A549 (cell line): Measurements from ENCODE around the gene PAFAH2. TPM values are rescaled to one million over a fixed set of nuclear protein-coding genes. Genes with fewer than 3 reads are reported as not detected.

Experiments
- ATAC-seq, 2 experiments: fragments of 200-7000 bp in 1 of 2; fragments of >200 bp in 1 of 2; cut with Nextera tagmentation in 1 of 2; cut with Tn5 transposase in 1 of 2; 3 replicates each; pipeline versions ENCODE4 v1.8.0 to v1.9.1; 2018 to 2020; ENCODE audit warnings: mild to moderate bottlenecking in 1 of 2, moderate library complexity in 1 of 2
- CTCF ChIA-PET: fragments of 300-600 bp; sonication (Branson Sonifier 250); formaldehyde crosslinking; extraction: SDS; loops from one replicate; lab custom pipeline; 2021; ENCODE audit warnings: antibody characterized with exemption, inconsistent platforms; lab: Yijun Ruan, JAX
- POLR2A ChIA-PET: fragments of 350-600 bp; formaldehyde crosslinking; extraction: SDS; loops from one replicate; lab custom pipeline; 2021; ENCODE audit warnings: antibody characterized with exemption, inconsistent platforms; lab: Yijun Ruan, JAX
- DNase-seq, 2 experiments: peaks; one replicate each; pipeline versions ENCODE4 v3.0.0 to v3.0.0-alpha.2; 2011 to 2016; ENCODE audit warnings: low read depth in 1 of 2, low spot score in 1 of 2
- FAIRE-seq: peaks from 2 replicates; lab custom pipeline; 2011; peaks lifted over from hg19 to GRCh38; lab: Jason Lieb, UNC
- H3K27ac ChIP-seq, 2 experiments: fragments of >200 bp; sonication (Bioruptor Twin); formaldehyde crosslinking; 3 replicates each; pipeline ENCODE4 v1.5.1; 2016 to 2017
- H3K4me1 ChIP-seq: fragments of >200 bp; sonication (Bioruptor Twin); formaldehyde crosslinking; 3 replicates; pipeline ENCODE4 v1.6.1; 2016
- H3K4me2 ChIP-seq: fragments of >200 bp; sonication (Bioruptor Twin); formaldehyde crosslinking; 3 replicates; pipeline ENCODE4 v1.6.1; 2016
- H3K4me3 ChIP-seq: fragments of >200 bp; sonication (Bioruptor Twin); formaldehyde crosslinking; 3 replicates; pipeline ENCODE4 v1.5.1; 2016
- H3K9me3 ChIP-seq: fragments of >200 bp; sonication (Bioruptor Twin); formaldehyde crosslinking; 3 replicates; pipeline ENCODE4 v1.6.1; 2016
- ATOH8 ChIP-seq: fragments of 250-450 bp; sonication (Bioruptor Pico); IDR thresholded peaks from 2 replicates; pipeline ENCODE4 v1.5.0; 2020; ENCODE audit warnings: low read depth, mild to moderate bottlenecking, moderate library complexity
- CBX8 ChIP-seq: fragments of 200-600 bp; sonication (generic); IDR thresholded peaks from 2 replicates; pipeline ENCODE4 v1.6.1; 2016
- CTCF ChIP-seq: fragments of >200 bp; sonication (Bioruptor Twin); formaldehyde crosslinking; IDR thresholded peaks from 3 replicates; pipeline ENCODE4 v1.5.1; 2016
- EHMT2 ChIP-seq: fragments of 200-600 bp; sonication (generic); IDR thresholded peaks from 2 replicates; pipeline ENCODE4 v1.6.1; 2016; ENCODE audit warnings: antibody characterized with exemption, low read depth, mild to moderate bottlenecking, moderate library complexity
- HES2 ChIP-seq: fragments of >200 bp; sonication (Bioruptor Twin); formaldehyde crosslinking; IDR thresholded peaks from 2 replicates; pipeline ENCODE4 v1.6.1; 2016
- HOXA7 ChIP-seq: fragments of 250-450 bp; sonication (Bioruptor Pico); IDR thresholded peaks from 2 replicates; pipeline ENCODE4 v1.5.0; 2020; ENCODE audit warnings: mild to moderate bottlenecking, moderate library complexity
- KDM5A ChIP-seq: fragments of 200-600 bp; sonication (generic); IDR thresholded peaks from 2 replicates; pipeline ENCODE4 v1.6.1; 2016; ENCODE audit warnings: antibody characterized with exemption, mild to moderate bottlenecking
- MAFK ChIP-seq: fragments of 450-650 bp; IDR thresholded peaks from 2 replicates; pipeline ENCODE4 v1.6.1; 2014; ENCODE audit not compliant: partially characterized antibody
- MAZ ChIP-seq: fragments of 150-350 bp; IDR thresholded peaks from 2 replicates; pipeline ENCODE4 v1.6.1; 2014; ENCODE audit warnings: antibody characterized with exemption, low read depth, low read length, borderline replicate concordance
- MYC ChIP-seq: IDR thresholded peaks from 2 replicates; pipeline ENCODE4 v1.6.1; 2012; ENCODE audit warnings: mild to moderate bottlenecking, inconsistent platforms, low read length, improper control_type of control experiment, borderline replicate concordance
- NR3C1 ChIP-seq: fragments of >200 bp; sonication (Bioruptor Twin); formaldehyde crosslinking; IDR thresholded peaks from 3 replicates; pipeline ENCODE4 v1.6.1; 2017
- RFX5 ChIP-seq: fragments of 450-650 bp; IDR thresholded peaks from 2 replicates; pipeline ENCODE4 v1.7.1; 2014; ENCODE audit warnings: antibody characterized with exemption, mild to moderate bottlenecking, moderate library complexity
- SREBF2 ChIP-seq: fragments of 450-650 bp; IDR thresholded peaks from 2 replicates; pipeline ENCODE4 v1.6.1; 2014; ENCODE audit warnings: mild to moderate bottlenecking, moderate library complexity
- TFCP2L1 ChIP-seq: fragments of 250-450 bp; sonication (Bioruptor Pico); IDR thresholded peaks from 2 replicates; pipeline ENCODE4 v1.5.0; 2021; ENCODE audit warnings: mild to moderate bottlenecking
- TP53 ChIP-seq: fragments of 250-450 bp; sonication (Bioruptor Pico); IDR thresholded peaks from 2 replicates; pipeline ENCODE4 v1.5.0; 2021; ENCODE audit warnings: mild to moderate bottlenecking, moderate library complexity
- ZC3H11A ChIP-seq: fragments of 450-650 bp; IDR thresholded peaks from 2 replicates; pipeline ENCODE4 v1.6.1; 2014; ENCODE audit warnings: antibody characterized with exemption, mild to moderate bottlenecking
- WGBS: methylation state at CpG from one replicate; pipeline ENCODE4 v1.1.6; 2017; ENCODE audit errors: missing lambda C conversion rate; 5-methylcytosine and 5-hydroxymethylcytosine counted together
- polyA plus RNA-seq, 4 experiments: library from polyadenylated mRNA; depleted of rRNA in 3 of 4; stranded (reverse); fragments of >200 nt; fragmentation: RNase III in 1 of 4; extraction: RNeasy Plus Mini Kit Qiagen cat#74134 plus additional on column Dnase treatment in 1 of 4; gene quantifications; 2 replicates in 3 of 4; 3 replicates in 1 of 4; pipeline ENCODE4 v1.2.3, GENCODE V29; 2011 to 2017
- TF ChIP-seq, protein P1 (sequence below): IDR thresholded peaks from 2 replicates; pipeline ENCODE4 v1.6.1; 2012; ENCODE audit warnings: low read depth, borderline replicate concordance
- TF ChIP-seq, protein P2 (sequence below): fragments of 250-450 bp; sonication (Bioruptor Pico); IDR thresholded peaks from 2 replicates; pipeline ENCODE4 v1.5.0; 2021; ENCODE audit warnings: mild to moderate bottlenecking, moderate library complexity, borderline replicate concordance
- TF ChIP-seq, protein P3 (sequence below): fragments of 200-600 bp; sonication (generic); IDR thresholded peaks from 2 replicates; pipeline ENCODE4 v1.6.1; 2016; ENCODE audit warnings: antibody characterized with exemption, mild to moderate bottlenecking, moderate library complexity

PAFAH2 gene
- polyA plus RNA-seq, 2 of the 4 experiments (the other 2 are of a cell fraction) = 6.3 to 13.7 TPM

GRCh38 chr1:26047278-26047874, 49.5 kb upstream of the PAFAH2 start:
- no peaks in the 10 kb centered on the region for H3K9me3 ChIP-seq
- no peak overlapping the region for H3K4me2 ChIP-seq
- no peak for DNase-seq
- ChIA-PET POLR2A (no interaction called here), CTCF (interaction anchor here (0.7 kb wide), 1 partner anchor 103 kb away, joined by 4 read pairs; no protein-coding TSS in a partner anchor)
- ATAC-seq = no peak
- no peak for FAIRE-seq
- WGBS = 55% methylated on average over 7 of the region's 7 CpGs
- no peak overlapping the region for H3K27ac ChIP-seq
- no peak for TF ChIP-seq NR3C1
- TF ChIP-seq KDM5A = no peak
- TF ChIP-seq TP53 (CRISPR knock-in tag) = no peak
- TF ChIP-seq MAFK = no peak
- no peak for TF ChIP-seq RFX5
- TF ChIP-seq CTCF = no peak
- no peak for TF ChIP-seq MYC
- TF ChIP-seq CBX8 = no peak
- TF ChIP-seq ZC3H11A = no peak
- no peak for TF ChIP-seq HOXA7
- no peak for TF ChIP-seq TFCP2L1 (CRISPR knock-in tag)
- no peak for TF ChIP-seq SREBF2
- TF ChIP-seq ATOH8 (CRISPR knock-in tag) = no peak
- no peak for TF ChIP-seq HES2
- TF ChIP-seq, protein P1, sequence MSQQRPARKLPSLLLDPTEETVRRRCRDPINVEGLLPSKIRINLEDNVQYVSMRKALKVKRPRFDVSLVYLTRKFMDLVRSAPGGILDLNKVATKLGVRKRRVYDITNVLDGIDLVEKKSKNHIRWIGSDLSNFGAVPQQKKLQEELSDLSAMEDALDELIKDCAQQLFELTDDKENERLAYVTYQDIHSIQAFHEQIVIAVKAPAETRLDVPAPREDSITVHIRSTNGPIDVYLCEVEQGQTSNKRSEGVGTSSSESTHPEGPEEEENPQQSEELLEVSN = no peak
- TF ChIP-seq, protein P2, sequence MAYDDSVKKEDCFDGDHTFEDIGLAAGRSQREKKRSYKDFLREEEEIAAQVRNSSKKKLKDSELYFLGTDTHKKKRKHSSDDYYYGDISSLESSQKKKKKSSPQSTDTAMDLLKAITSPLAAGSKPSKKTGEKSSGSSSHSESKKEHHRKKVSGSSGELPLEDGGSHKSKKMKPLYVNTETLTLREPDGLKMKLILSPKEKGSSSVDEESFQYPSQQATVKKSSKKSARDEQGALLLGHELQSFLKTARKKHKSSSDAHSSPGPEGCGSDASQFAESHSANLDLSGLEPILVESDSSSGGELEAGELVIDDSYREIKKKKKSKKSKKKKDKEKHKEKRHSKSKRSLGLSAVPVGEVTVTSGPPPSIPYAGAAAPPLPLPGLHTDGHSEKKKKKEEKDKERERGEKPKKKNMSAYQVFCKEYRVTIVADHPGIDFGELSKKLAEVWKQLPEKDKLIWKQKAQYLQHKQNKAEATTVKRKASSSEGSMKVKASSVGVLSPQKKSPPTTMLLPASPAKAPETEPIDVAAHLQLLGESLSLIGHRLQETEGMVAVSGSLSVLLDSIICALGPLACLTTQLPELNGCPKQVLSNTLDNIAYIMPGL = no peak
- TF ChIP-seq, protein P3, sequence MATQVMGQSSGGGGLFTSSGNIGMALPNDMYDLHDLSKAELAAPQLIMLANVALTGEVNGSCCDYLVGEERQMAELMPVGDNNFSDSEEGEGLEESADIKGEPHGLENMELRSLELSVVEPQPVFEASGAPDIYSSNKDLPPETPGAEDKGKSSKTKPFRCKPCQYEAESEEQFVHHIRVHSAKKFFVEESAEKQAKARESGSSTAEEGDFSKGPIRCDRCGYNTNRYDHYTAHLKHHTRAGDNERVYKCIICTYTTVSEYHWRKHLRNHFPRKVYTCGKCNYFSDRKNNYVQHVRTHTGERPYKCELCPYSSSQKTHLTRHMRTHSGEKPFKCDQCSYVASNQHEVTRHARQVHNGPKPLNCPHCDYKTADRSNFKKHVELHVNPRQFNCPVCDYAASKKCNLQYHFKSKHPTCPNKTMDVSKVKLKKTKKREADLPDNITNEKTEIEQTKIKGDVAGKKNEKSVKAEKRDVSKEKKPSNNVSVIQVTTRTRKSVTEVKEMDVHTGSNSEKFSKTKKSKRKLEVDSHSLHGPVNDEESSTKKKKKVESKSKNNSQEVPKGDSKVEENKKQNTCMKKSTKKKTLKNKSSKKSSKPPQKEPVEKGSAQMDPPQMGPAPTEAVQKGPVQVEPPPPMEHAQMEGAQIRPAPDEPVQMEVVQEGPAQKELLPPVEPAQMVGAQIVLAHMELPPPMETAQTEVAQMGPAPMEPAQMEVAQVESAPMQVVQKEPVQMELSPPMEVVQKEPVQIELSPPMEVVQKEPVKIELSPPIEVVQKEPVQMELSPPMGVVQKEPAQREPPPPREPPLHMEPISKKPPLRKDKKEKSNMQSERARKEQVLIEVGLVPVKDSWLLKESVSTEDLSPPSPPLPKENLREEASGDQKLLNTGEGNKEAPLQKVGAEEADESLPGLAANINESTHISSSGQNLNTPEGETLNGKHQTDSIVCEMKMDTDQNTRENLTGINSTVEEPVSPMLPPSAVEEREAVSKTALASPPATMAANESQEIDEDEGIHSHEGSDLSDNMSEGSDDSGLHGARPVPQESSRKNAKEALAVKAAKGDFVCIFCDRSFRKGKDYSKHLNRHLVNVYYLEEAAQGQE = no peak
- no peak for TF ChIP-seq EHMT2
- TF ChIP-seq MAZ = no peak
- TF ChIP-seq, all 56 proteins: peak for 0
- peaks cover 4% of the 10 kb centered on the region; the same call in 1 of the 3 replicates for H3K4me1 ChIP-seq
- no peak overlapping the region for H3K4me3 ChIP-seq
